Measurements from ENCODE around the gene MAPKBP1. TPM values are rescaled to one million over a fixed set of nuclear protein-coding genes. Genes with fewer than 3 reads are reported as not detected.

Gene MAPKBP1
- total and polyA plus RNA-seq, 2 of the 4 experiments (the other 2 are of a cell fraction) = 12.5 to 15.3 TPM

- ATAC-seq (ENCODE audit: low read depth) (no peak), DNase-seq (no peak)
- H2AK9ac ChIP-seq (replicated peaks; ENCODE audit: low read depth, low read length, poor library complexity) = no peak overlapping the region
- H2BK5ac ChIP-seq (ENCODE audit: low read depth, low read length, poor library complexity, severe bottlenecking) = no peak overlapping the region
- in situ Hi-C loops (cut with MboI; ENCODE audit: low sequenced_read_pairs) = no loop called here
- no peak overlapping the region for H3K4ac ChIP-seq (ENCODE audit: low read depth, low read length)
- H2AK5ac ChIP-seq (ENCODE audit: low read depth, low read length) = no peak overlapping the region
- no peak overlapping the region for H3K14ac ChIP-seq (replicated peaks; ENCODE audit: low read depth, low read length)
- no TSS peak for BruUV-seq (replicated peaks)
- no CpG with 5 or more reads among the region's 4 CpGs for WGBS, 2 experiments (ENCODE audit: extremely low coverage in 2 of 2, insufficient read length in 1 of 2)
- H3K4me3 ChIP-seq (ENCODE audit: insufficient read depth, low read depth, low read length) = no peak overlapping the region
- intact Hi-C loops (cut with micrococcal nuclease) = no loop called here
- CTCF ChIA-PET = interaction anchor here (0.7 to 0.9 kb wide), 2 partner anchors 38 to 54 kb away, joined by 3 read pairs; no protein-coding TSS in a partner anchor
- no peak overlapping the region for H3K23ac ChIP-seq (ENCODE audit: low read depth, low read length)
- no peaks in the 10 kb centered on the region for H3K9me3 ChIP-seq (ENCODE audit: control insufficient read depth, insufficient read depth, low read length)
- dilution Hi-C loops (cut with HindIII; ENCODE audit: low sequenced_read_pairs, unreplicated experiment) = no loop called here
- TF ChIP-seq POLR2A (IDR thresholded peaks at IDR 0.05; ENCODE audit: low read depth, low read length) (no peak), CHD1 (IDR thresholded peaks at IDR 0.05; ENCODE audit: low read depth, low read length) (no peak), BHLHE40 (IDR thresholded peaks at IDR 0.05; ENCODE audit: low read depth, low read length) (no peak), RAD21 (IDR thresholded peaks at IDR 0.05; ENCODE audit: low read length) (no peak), NFE2L2 (IDR thresholded peaks at IDR 0.05; ENCODE audit: low read depth, low read length) (no peak), SMC3 (IDR thresholded peaks at IDR 0.05; ENCODE audit: low read depth, low read length) (no peak), MXI1 (IDR thresholded peaks at IDR 0.05; ENCODE audit: borderline replicate concordance, low read depth, low read length) (no peak), RFX5 (IDR thresholded peaks at IDR 0.05; ENCODE audit: low read depth, low read length) (no peak), CEBPB (IDR thresholded peaks at IDR 0.05; ENCODE audit: low read depth, low read length) (no peak), FOS (IDR thresholded peaks at IDR 0.05; ENCODE audit: low read depth, low read length) (no peak), MAZ (IDR thresholded peaks at IDR 0.05; ENCODE audit: borderline replicate concordance, low read depth, low read length) (no peak), RCOR1 (IDR thresholded peaks at IDR 0.05; ENCODE audit: insufficient replicate concordance, low read length) (no peak), MAFK (IDR thresholded peaks at IDR 0.05; ENCODE audit: low read depth, low read length) (no peak)
- TF ChIP-seq, protein P1, sequence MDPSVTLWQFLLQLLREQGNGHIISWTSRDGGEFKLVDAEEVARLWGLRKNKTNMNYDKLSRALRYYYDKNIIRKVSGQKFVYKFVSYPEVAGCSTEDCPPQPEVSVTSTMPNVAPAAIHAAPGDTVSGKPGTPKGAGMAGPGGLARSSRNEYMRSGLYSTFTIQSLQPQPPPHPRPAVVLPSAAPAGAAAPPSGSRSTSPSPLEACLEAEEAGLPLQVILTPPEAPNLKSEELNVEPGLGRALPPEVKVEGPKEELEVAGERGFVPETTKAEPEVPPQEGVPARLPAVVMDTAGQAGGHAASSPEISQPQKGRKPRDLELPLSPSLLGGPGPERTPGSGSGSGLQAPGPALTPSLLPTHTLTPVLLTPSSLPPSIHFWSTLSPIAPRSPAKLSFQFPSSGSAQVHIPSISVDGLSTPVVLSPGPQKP (IDR thresholded peaks at IDR 0.05; ENCODE audit: borderline replicate concordance, low read depth, low read length) = no peak
- TF ChIP-seq, protein P2, sequence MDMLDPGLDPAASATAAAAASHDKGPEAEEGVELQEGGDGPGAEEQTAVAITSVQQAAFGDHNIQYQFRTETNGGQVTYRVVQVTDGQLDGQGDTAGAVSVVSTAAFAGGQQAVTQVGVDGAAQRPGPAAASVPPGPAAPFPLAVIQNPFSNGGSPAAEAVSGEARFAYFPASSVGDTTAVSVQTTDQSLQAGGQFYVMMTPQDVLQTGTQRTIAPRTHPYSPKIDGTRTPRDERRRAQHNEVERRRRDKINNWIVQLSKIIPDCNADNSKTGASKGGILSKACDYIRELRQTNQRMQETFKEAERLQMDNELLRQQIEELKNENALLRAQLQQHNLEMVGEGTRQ (IDR thresholded peaks at IDR 0.05; ENCODE audit: low read depth, low read length) = no peak
- TF ChIP-seq, protein P3, sequence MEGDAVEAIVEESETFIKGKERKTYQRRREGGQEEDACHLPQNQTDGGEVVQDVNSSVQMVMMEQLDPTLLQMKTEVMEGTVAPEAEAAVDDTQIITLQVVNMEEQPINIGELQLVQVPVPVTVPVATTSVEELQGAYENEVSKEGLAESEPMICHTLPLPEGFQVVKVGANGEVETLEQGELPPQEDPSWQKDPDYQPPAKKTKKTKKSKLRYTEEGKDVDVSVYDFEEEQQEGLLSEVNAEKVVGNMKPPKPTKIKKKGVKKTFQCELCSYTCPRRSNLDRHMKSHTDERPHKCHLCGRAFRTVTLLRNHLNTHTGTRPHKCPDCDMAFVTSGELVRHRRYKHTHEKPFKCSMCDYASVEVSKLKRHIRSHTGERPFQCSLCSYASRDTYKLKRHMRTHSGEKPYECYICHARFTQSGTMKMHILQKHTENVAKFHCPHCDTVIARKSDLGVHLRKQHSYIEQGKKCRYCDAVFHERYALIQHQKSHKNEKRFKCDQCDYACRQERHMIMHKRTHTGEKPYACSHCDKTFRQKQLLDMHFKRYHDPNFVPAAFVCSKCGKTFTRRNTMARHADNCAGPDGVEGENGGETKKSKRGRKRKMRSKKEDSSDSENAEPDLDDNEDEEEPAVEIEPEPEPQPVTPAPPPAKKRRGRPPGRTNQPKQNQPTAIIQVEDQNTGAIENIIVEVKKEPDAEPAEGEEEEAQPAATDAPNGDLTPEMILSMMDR (conservative IDR thresholded peaks at IDR 0.05; ENCODE audit: low read depth, low read length) = no peak
- H3K18ac ChIP-seq (ENCODE audit: low read depth, low read length) = no peak overlapping the region
- H3K27me3 ChIP-seq (ENCODE audit: control insufficient read depth, insufficient read depth, low read length) = no peaks in the 10 kb centered on the region
- no peak overlapping the region for H3K27ac ChIP-seq (ENCODE audit: insufficient read depth, low read length)
- no peak overlapping the region for H3K4me2 ChIP-seq (ENCODE audit: low read depth, low read length)
- no peak overlapping the region for H2BK20ac ChIP-seq (ENCODE audit: low read depth, low read length)
- no peak overlapping the region for H4K8ac ChIP-seq (ENCODE audit: low read depth in 2 of 2, low read length in 2 of 2)
- no peak overlapping the region for H2BK120ac ChIP-seq (ENCODE audit: low read depth, low read length)
- H3K4me1 ChIP-seq (ENCODE audit: control insufficient read depth, insufficient read depth, low read length) = peaks cover 3% of the 10 kb centered on the region; the same call in 1 of the 2 replicates
- H3K56ac ChIP-seq (ENCODE audit: extremely low read depth, insufficient read depth, low read length) = no peak overlapping the region
- no peak overlapping the region for H2AFZ ChIP-seq (replicated peaks; ENCODE audit: low read length, poor library complexity)
- no peak overlapping the region for H2BK15ac ChIP-seq (ENCODE audit: low read depth, low read length)
- peaks cover 0 to 7% of the 10 kb centered on the region in 2 experiments; a peak in 2 of 4 replicates for H3K79me1 ChIP-seq (ENCODE audit: low read depth in 1 of 2, low read length in 2 of 2)
- no peak overlapping the region; the same call in 1 of the 2 replicates for H4K91ac ChIP-seq (ENCODE audit: insufficient read depth, low read depth, low read length)
- H3K9ac ChIP-seq (ENCODE audit: low read depth, low read length) = no peak overlapping the region
- H4K5ac ChIP-seq (ENCODE audit: low read depth, low read length) = no peak overlapping the region
- POLR2A ChIA-PET (ENCODE audit: unreplicated experiment) = no interaction called here
- no peaks in the 10 kb centered on the region for H4K20me1 ChIP-seq (ENCODE audit: insufficient read depth, low read length)
- peaks cover 24% of the 10 kb centered on the region for H3K36me3 ChIP-seq (ENCODE audit: control insufficient read depth, insufficient read depth, low read length)
- H3K9me1 ChIP-seq (ENCODE audit: insufficient read depth, low read length) = 0 out of 2 replicates have a peak, but pooled peaks cover 6% of the 10 kb centered on the region
Measured at GRCh38 chr15:41735046-41735445, 39.2 kb upstream of the MAPKBP1 start.
